Activated T-helper 2 cell treated with anti-CD3 and anti-CD28 coated beads, Interferon-gamma antibody, Interleukin-2, Interleukin-4, amounts not matched to agents 10 μg/mL and 5 μg/mL and 100 μg/mL, durations not matched to agents 14 hours and 24 hours and 36 hours (primary cell): Measurements from ENCODE around the gene LOX. TPM values are rescaled to one million over a fixed set of nuclear protein-coding genes. Genes with fewer than 3 reads are reported as not detected.
"Not testable (repeated sequence)": the region's sequence is repeated elsewhere in the genome, so short reads cannot be mapped to it uniquely, and the experiment has no call there.

Experiments
- DNase-seq: peaks from one replicate; pipeline ENCODE4 v3.0.0; 2021; ENCODE audit warnings: low spot score
- H3K27ac Mint-ChIP-seq: one replicate; pipeline ENCODE4 v1.8.0; 2021; ENCODE audit warnings: mixed read lengths
- H3K27me3 Mint-ChIP-seq: one replicate; pipeline ENCODE4 v1.8.0; 2021; ENCODE audit warnings: low read depth, mixed read lengths
- H3K36me3 Mint-ChIP-seq: one replicate; pipeline ENCODE4 v1.8.0; 2021; ENCODE audit warnings: low read depth, mixed read lengths
- H3K4me1 Mint-ChIP-seq: one replicate; pipeline ENCODE4 v1.8.0; 2021; ENCODE audit warnings: low read depth, mixed read lengths
- H3K4me3 Mint-ChIP-seq: one replicate; pipeline ENCODE4 v1.8.0; 2021; ENCODE audit warnings: low read depth, mild to moderate bottlenecking, moderate library complexity, mixed read lengths
- H3K9me3 Mint-ChIP-seq: one replicate; pipeline ENCODE4 v1.8.0; 2021; ENCODE audit warnings: mixed read lengths
- intact Hi-C: fragments of 100-400 bp; cut with micrococcal nuclease; formaldehyde crosslinking; loops from one replicate; pipeline ENCODE4 v1.15.1; 2023
- total RNA-seq: library from RNA; stranded (reverse); gene quantifications from 2 replicates; pipeline ENCODE4 v1.2.3, GENCODE V29; 2022

Gene LOX
- total RNA-seq, 1 donor from 2014 or later, result not detected

GRCh38 chr5:122112063-122112462 is 34.0 kb upstream of the LOX start:
- Mint-ChIP-seq H3K27ac (no peak overlapping the region), H3K27me3 (peaks cover 2% of the 10 kb centered on the region), H3K4me1 (no peaks in the 10 kb centered on the region), H3K9me3 (no peaks in the 10 kb centered on the region), H3K4me3 (no peak overlapping the region), H3K36me3 (no peaks in the 10 kb centered on the region)
- intact Hi-C loops, result no loop called here
- no peak for DNase-seq

GRCh38 chr5:122111460-122111859 is 33.4 kb upstream of the LOX start:
- peaks cover 2% of the 10 kb centered on the region for H3K27me3 Mint-ChIP-seq
- H3K27ac Mint-ChIP-seq, result no peak overlapping the region
- no peak overlapping the region for H3K4me3 Mint-ChIP-seq
- no peaks in the 10 kb centered on the region for H3K36me3 Mint-ChIP-seq
- DNase-seq, result no peak
- intact Hi-C loops, result no loop called here
- H3K4me1 Mint-ChIP-seq, result no peaks in the 10 kb centered on the region
- H3K9me3 Mint-ChIP-seq, result no peaks in the 10 kb centered on the region

GRCh38 chr5:122110987-122111386 is 32.9 kb upstream of the LOX start:
- Mint-ChIP-seq H3K36me3 (no peaks in the 10 kb centered on the region), H3K4me1 (no peaks in the 10 kb centered on the region), H3K27me3 (peaks cover 2% of the 10 kb centered on the region), H3K4me3 (no peak overlapping the region), H3K27ac (no peak overlapping the region), H3K9me3 (no peaks in the 10 kb centered on the region)
- DNase-seq, result no peak
- intact Hi-C loops, result no loop called here

GRCh38 chr5:122107016-122107415 is 29.0 kb upstream of the LOX start:
- intact Hi-C loops, result no loop called here
- Mint-ChIP-seq H3K36me3 (no peaks in the 10 kb centered on the region), H3K4me3 (no peak overlapping the region), H3K27me3 (peaks cover 2% of the 10 kb centered on the region), H3K27ac (no peak overlapping the region), H3K9me3 (no peaks in the 10 kb centered on the region), H3K4me1 (no peaks in the 10 kb centered on the region)
- DNase-seq, result no peak

GRCh38 chr5:122105909-122106308 is 27.9 kb upstream of the LOX start:
- Mint-ChIP-seq H3K27ac (no peak overlapping the region), H3K9me3 (no peaks in the 10 kb centered on the region)

GRCh38 chr5:122102825-122103224 is 24.8 kb upstream of the LOX start:
- Mint-ChIP-seq H3K4me3 (no peak overlapping the region), H3K27me3 (no peaks in the 10 kb centered on the region), H3K9me3 (no peaks in the 10 kb centered on the region), H3K36me3 (no peaks in the 10 kb centered on the region), H3K27ac (no peak overlapping the region), H3K4me1 (no peaks in the 10 kb centered on the region)
- intact Hi-C loops, result no loop called here
- DNase-seq, result no peak

More at GRCh38 chr5:122105909-122106308, 27.9 kb upstream of the LOX start:
- Mint-ChIP-seq H3K4me1 (no peaks in the 10 kb centered on the region), H3K36me3 (no peaks in the 10 kb centered on the region), H3K4me3 (no peak overlapping the region), H3K27me3 (peaks cover 2% of the 10 kb centered on the region)
- intact Hi-C loops, result no loop called here
- no peak for DNase-seq

- DNase-seq, result no peak
- Mint-ChIP-seq H3K4me1 (no peaks in the 10 kb centered on the region), H3K9me3 (no peaks in the 10 kb centered on the region), H3K4me3 (no peak overlapping the region), H3K27ac (no peak overlapping the region), H3K27me3 (no peaks in the 10 kb centered on the region), H3K36me3 (no peaks in the 10 kb centered on the region)
- intact Hi-C loops, result no loop called here
Observed at GRCh38 chr5:122101636-122102285, 23.7 kb upstream of the LOX start.

GRCh38 chr5:122099060-122099790 is 21.2 kb upstream of the LOX start:
- Mint-ChIP-seq H3K36me3 (no peaks in the 10 kb centered on the region), H3K27me3 (no peaks in the 10 kb centered on the region), H3K27ac (no peak overlapping the region), H3K4me3 (no peak overlapping the region), H3K4me1 (no peaks in the 10 kb centered on the region), H3K9me3 (no peaks in the 10 kb centered on the region)
- no peak for DNase-seq
- intact Hi-C loops, result no loop called here

- Mint-ChIP-seq H3K9me3 (no peaks in the 10 kb centered on the region), H3K4me1 (no peaks in the 10 kb centered on the region), H3K4me3 (no peak overlapping the region), H3K36me3 (no peaks in the 10 kb centered on the region), H3K27me3 (no peaks in the 10 kb centered on the region), H3K27ac (no peak overlapping the region)
- no peak for DNase-seq
- intact Hi-C loops, result no loop called here
Observed at GRCh38 chr5:122097391-122097790, 19.3 kb upstream of the LOX start.

GRCh38 chr5:122095158-122095557 is 17.1 kb upstream of the LOX start:
- no peak for DNase-seq
- H3K4me3 Mint-ChIP-seq, result no peak overlapping the region
- intact Hi-C loops, result no loop called here
- H3K36me3 Mint-ChIP-seq, result no peaks in the 10 kb centered on the region
- no peaks in the 10 kb centered on the region for H3K4me1 Mint-ChIP-seq
- H3K9me3 Mint-ChIP-seq, result no peaks in the 10 kb centered on the region
- no peak overlapping the region for H3K27ac Mint-ChIP-seq
- H3K27me3 Mint-ChIP-seq, result no peaks in the 10 kb centered on the region

GRCh38 chr5:122094251-122094650 is 16.2 kb upstream of the LOX start:
- H3K4me1 Mint-ChIP-seq, H3K36me3 Mint-ChIP-seq, H3K27me3 Mint-ChIP-seq, DNase-seq, H3K27ac Mint-ChIP-seq, H3K4me3 Mint-ChIP-seq, H3K9me3 Mint-ChIP-seq, intact Hi-C loops: not testable (repeated sequence)

GRCh38 chr5:122093415-122094180 is 15.5 kb upstream of the LOX start:
- H3K27me3 Mint-ChIP-seq, result peaks cover 3% of the 10 kb centered on the region
- H3K36me3 Mint-ChIP-seq, result no peaks in the 10 kb centered on the region
- H3K9me3 Mint-ChIP-seq, result no peaks in the 10 kb centered on the region
- intact Hi-C loops, result no loop called here
- H3K4me1 Mint-ChIP-seq, result peaks cover 2% of the 10 kb centered on the region
- no peak overlapping the region for H3K4me3 Mint-ChIP-seq
- no peak overlapping the region for H3K27ac Mint-ChIP-seq
- no peak for DNase-seq
